ENCODE data around the gene KLHDC8B.
A peak's percentile ranks its signal among the peaks of the same experiment; 100 is the strongest.

KLHDC8B gene

DNA sequence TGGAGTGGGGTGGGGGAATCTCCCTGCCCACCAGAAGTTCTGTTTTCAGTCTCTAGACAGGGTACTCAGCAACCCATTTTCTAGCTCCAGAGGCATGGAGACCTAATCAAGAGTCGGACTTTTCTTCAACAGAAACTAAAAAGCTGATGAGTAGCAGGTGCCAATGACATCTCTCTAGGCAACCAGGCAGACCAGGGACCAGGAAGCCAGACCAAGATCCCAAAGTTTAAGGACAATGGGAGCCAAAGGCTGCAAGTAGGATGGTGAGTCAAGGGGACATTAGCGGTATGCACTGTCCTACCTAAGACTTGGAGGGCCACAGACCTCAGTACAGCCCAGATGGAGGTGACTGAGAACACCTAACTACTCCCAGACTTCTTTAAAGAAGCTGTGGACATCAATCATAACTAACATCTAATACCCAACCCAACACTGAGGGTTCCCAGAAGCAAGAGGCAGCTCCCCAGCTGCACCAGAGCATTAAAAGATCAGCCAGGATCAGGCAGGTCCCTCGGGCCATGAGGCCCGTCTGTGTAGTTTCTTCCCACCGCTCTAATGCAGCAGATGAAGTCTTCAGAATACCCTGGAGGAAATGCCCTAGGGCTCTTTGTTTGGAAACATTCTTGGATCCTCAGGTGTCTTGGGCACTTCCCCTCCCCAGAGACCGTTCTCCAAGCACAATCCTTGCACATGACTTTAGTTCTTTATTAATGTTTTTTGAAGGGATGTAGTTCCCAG lies 6.2 kb upstream of the KLHDC8B start:
- H3K4me3 ChIP-seq (ENCODE audit: control insufficient read depth in 1 of 7, extremely low read depth in 1 of 7, insufficient read depth in 4 of 7, low read depth in 2 of 7, low read length in 6 of 7): peak overlapping the region; percentile 59 to 93 (median 82)
- ChIA-PET POLR2A (interaction anchor here (0.9 kb wide), 1 partner anchor 144 kb away, joined by 4 read pairs; the partner anchor contains the start of gene NDUFAF3), CTCF (interaction anchor here (1.0 to 1.5 kb wide), 2 partner anchors 10 to 137 kb away, joined by 3 to 4 read pairs; no protein-coding TSS in a partner anchor)
- H3K27me3 ChIP-seq (replicated peaks in 2 of 5; ENCODE audit: control insufficient read depth in 4 of 5, insufficient read depth in 5 of 5, low read length in 4 of 5): no peaks in the 10 kb centered on the region
- peaks cover 0 to 3% (median 0%) of the 10 kb centered on the region in 5 experiments for H3K9me3 ChIP-seq (ENCODE audit: control extremely low read depth in 1 of 5, control insufficient read depth in 4 of 5, insufficient read depth in 2 of 5, low read depth in 1 of 5, low read length in 4 of 5)
- 65% methylated on average over 5 of the region's 6 CpGs for WGBS (ENCODE audit: insufficient coverage)
- no peak for DNase-seq
- peak overlapping the region in 1 of 2 experiments; percentile 84 for H3K27ac ChIP-seq (ENCODE audit: insufficient read depth in 1 of 2, low read depth in 1 of 2, low read length in 2 of 2, poor library complexity in 1 of 2, severe bottlenecking in 2 of 2)
- peaks cover 3 to 34% (median 20%) of the 10 kb centered on the region in 4 experiments for H3K36me3 ChIP-seq (ENCODE audit: control insufficient read depth in 4 of 4, insufficient read depth in 4 of 4, low read length in 3 of 4)
- H3K4me1 ChIP-seq (ENCODE audit: control extremely low read depth in 1 of 4, control insufficient read depth in 4 of 4, insufficient read depth in 4 of 4, low read length in 3 of 4): peaks cover 0 to 45% (median 41%) of the 10 kb centered on the region in 4 experiments

DNA sequence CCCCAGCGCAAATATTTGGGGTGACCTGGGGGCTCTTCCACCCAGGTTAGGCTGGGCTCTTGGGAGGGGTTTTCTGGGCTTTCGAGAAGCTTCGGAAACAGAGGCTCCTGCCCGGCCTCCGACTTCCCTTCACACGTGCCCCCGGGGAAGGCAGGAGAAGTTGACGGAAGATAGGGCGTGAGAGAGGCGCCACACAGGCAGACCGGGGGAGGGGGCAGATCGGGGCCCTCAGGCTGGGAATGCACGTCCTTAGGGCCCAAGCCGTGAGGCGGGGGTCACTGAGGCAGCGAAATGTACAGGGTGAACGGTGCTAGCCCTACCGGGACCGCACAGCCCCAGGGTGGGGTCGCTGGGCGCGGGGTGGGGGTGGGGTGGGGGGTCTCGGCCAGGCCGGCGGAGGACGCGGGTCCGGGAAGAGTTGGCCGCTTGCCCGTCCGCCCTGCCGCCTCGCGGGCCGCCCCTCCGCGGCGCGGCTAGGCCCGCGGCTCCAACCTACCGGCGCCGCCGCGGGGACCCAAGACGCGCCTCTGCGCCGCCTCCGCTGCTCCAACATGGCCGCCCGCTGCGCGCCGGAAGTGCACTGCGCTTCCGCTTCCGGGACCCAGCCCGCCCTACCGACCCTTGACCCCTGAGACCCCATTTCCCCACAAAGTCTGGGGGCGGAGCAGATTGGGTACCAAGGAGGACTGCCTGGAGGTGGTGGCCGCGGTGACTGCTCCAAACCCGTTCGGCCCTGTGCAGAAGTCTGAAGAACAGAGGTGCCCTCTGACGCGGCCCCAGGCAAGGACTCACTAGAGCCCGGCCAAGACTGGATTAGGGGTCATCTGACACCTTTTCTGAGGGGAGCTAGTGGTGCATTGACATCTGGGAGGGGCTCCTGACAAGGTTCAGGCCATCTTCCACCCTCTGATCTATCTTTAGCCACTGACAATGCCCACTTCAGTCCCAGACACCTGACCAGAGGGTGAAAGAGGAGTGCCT lies 5.3 kb upstream of the KLHDC8B start, which contains the start of gene CCDC71:
Gene CCDC71 (minus strand): TSS at position 561 of the 981 bp plus-strand sequence. CDS start 2,123 bp downstream, outside the sequence.
- WGBS (ENCODE audit: insufficient coverage): 14% methylated on average over 31 of the region's 69 CpGs
- Histone ChIP-seq H3K27ac (ENCODE audit: insufficient read depth in 1 of 2, low read depth in 1 of 2, low read length in 2 of 2, poor library complexity in 1 of 2, severe bottlenecking in 2 of 2) (peak within 1 kb of the TSS in 1 of 2 experiments; percentile 84), H3K4me1 (ENCODE audit: control extremely low read depth in 1 of 4, control insufficient read depth in 4 of 4, insufficient read depth in 4 of 4, low read length in 3 of 4) (peaks cover 0 to 53% (median 46%) of the 10 kb centered on the region in 4 experiments), H3K27me3 (replicated peaks in 2 of 5; ENCODE audit: control insufficient read depth in 4 of 5, insufficient read depth in 5 of 5, low read length in 4 of 5) (no peaks in the 10 kb centered on the region), H3K4me3 (ENCODE audit: control insufficient read depth in 1 of 7, extremely low read depth in 1 of 7, insufficient read depth in 4 of 7, low read depth in 2 of 7, low read length in 6 of 7) (peak within 1 kb of the TSS; percentile 59 to 93 (median 82)), H3K9me3 (ENCODE audit: control extremely low read depth in 1 of 5, control insufficient read depth in 4 of 5, insufficient read depth in 2 of 5, low read depth in 1 of 5, low read length in 4 of 5) (peaks cover 0 to 3% (median 0%) of the 10 kb centered on the region in 5 experiments), H3K36me3 (ENCODE audit: control insufficient read depth in 4 of 4, insufficient read depth in 4 of 4, low read length in 3 of 4) (peaks cover 3 to 32% (median 19%) of the 10 kb centered on the region in 4 experiments)
- POLR2A ChIA-PET: no interaction called here
- CTCF ChIA-PET: no interaction called here
- DNase-seq: peak; percentile 78 to 83 (median 83)

DNA sequence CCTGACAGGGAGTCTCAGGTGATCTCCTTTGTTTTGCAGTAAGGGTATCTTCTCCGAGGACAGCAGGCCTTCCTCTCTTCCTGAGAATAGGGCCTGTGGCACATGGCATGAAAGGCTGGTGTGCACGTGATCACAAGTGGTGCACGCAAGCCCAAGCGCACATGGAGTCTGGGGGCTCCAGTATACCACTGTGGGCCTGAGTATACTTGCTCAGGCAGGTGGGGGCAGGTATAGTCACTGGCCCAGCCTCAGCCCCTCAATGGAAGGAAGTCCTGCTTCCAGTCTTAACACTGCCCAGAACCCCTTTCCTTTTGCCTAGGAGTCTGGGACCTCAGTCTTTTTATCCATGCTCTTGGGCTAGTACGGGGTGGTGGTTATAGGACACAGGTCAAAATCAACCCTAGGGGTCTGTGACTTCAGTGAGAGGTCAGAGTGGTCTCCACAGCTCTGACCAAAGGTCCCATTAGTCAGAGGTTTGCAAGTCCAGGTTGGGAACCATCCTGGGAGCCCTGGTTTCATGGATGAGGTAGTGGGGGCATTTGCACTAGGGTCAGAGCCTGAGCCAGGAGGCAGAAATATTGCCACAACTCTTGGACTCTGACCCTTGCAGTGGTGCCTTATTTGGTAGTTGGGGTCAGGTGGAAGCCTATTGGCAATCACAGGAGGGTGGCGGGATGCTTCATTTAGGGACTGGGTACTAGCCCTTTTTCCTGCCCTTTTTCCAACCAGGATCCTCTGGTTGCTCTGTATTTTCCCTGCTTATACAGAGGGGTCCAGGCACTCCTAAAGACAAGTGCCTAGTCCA lies 4.4 kb upstream of the KLHDC8B start:
- Histone ChIP-seq H3K27me3 (replicated peaks in 2 of 5; ENCODE audit: control insufficient read depth in 4 of 5, insufficient read depth in 5 of 5, low read length in 4 of 5) (no peaks in the 10 kb centered on the region), H3K27ac (ENCODE audit: insufficient read depth in 1 of 2, low read depth in 1 of 2, low read length in 2 of 2, poor library complexity in 1 of 2, severe bottlenecking in 2 of 2) (peak overlapping the region in 1 of 2 experiments; percentile 84), H3K4me1 (ENCODE audit: control extremely low read depth in 1 of 4, control insufficient read depth in 4 of 4, insufficient read depth in 4 of 4, low read length in 3 of 4) (peaks cover 0 to 55% (median 45%) of the 10 kb centered on the region in 4 experiments), H3K36me3 (ENCODE audit: control insufficient read depth in 4 of 4, insufficient read depth in 4 of 4, low read length in 3 of 4) (peaks cover 3 to 23% (median 16%) of the 10 kb centered on the region in 4 experiments), H3K9me3 (ENCODE audit: control extremely low read depth in 1 of 5, control insufficient read depth in 4 of 5, insufficient read depth in 2 of 5, low read depth in 1 of 5, low read length in 4 of 5) (peaks cover 0 to 3% (median 0%) of the 10 kb centered on the region in 5 experiments), H3K4me3 (ENCODE audit: control insufficient read depth in 1 of 7, extremely low read depth in 1 of 7, insufficient read depth in 4 of 7, low read depth in 2 of 7, low read length in 6 of 7) (peak overlapping the region in 6 of 7 experiments; percentile 71 to 93 (median 83))
- POLR2A ChIA-PET: no interaction called here
- CTCF ChIA-PET: interaction anchor here (0.5 kb wide), 1 partner anchor 657 kb away, joined by 3 read pairs; no protein-coding TSS in a partner anchor
- no peak for DNase-seq
- WGBS (ENCODE audit: insufficient coverage): 93% methylated on average over 5 of the region's 6 CpGs

- WGBS (ENCODE audit: insufficient coverage): 0% methylated on average over 1 of the region's 1 CpG
- peaks cover 0 to 3% (median 0%) of the 10 kb centered on the region in 5 experiments for H3K9me3 ChIP-seq (ENCODE audit: control extremely low read depth in 1 of 5, control insufficient read depth in 4 of 5, insufficient read depth in 2 of 5, low read depth in 1 of 5, low read length in 4 of 5)
- H3K27ac ChIP-seq (ENCODE audit: insufficient read depth in 1 of 2, low read depth in 1 of 2, low read length in 2 of 2, poor library complexity in 1 of 2, severe bottlenecking in 2 of 2): peak overlapping the region in 1 of 2 experiments; percentile 72
- peaks cover 0 to 54% (median 38%) of the 10 kb centered on the region in 4 experiments for H3K4me1 ChIP-seq (ENCODE audit: control extremely low read depth in 1 of 4, control insufficient read depth in 4 of 4, insufficient read depth in 4 of 4, low read length in 3 of 4)
- H3K36me3 ChIP-seq (ENCODE audit: control insufficient read depth in 4 of 4, insufficient read depth in 4 of 4, low read length in 3 of 4): peaks cover 0 to 14% (median 8%) of the 10 kb centered on the region in 4 experiments
- CTCF ChIA-PET: interaction anchor here (0.7 to 3.2 kb wide), 20 partner anchors 8 to 278 kb away, joined by 3 to 21 read pairs (median 5); partner anchors contain the start of genes C3orf62, LAMB2, NDUFAF3 and USP19
- DNase-seq: no peak
- POLR2A ChIA-PET: interaction anchor here (0.6 kb wide), 1 partner anchor 22 kb away, joined by 4 read pairs; no protein-coding TSS in a partner anchor
- H3K4me3 ChIP-seq (ENCODE audit: control insufficient read depth in 1 of 7, extremely low read depth in 1 of 7, insufficient read depth in 4 of 7, low read depth in 2 of 7, low read length in 6 of 7): peak overlapping the region in 5 of 7 experiments; percentile 76 to 89 (median 80)
- H3K27me3 ChIP-seq (replicated peaks in 2 of 5; ENCODE audit: control insufficient read depth in 4 of 5, insufficient read depth in 5 of 5, low read length in 4 of 5): no peaks in the 10 kb centered on the region
Observed at GRCh38 chr3:49170744-49171118, 667 bp upstream of the KLHDC8B start.

DNA sequence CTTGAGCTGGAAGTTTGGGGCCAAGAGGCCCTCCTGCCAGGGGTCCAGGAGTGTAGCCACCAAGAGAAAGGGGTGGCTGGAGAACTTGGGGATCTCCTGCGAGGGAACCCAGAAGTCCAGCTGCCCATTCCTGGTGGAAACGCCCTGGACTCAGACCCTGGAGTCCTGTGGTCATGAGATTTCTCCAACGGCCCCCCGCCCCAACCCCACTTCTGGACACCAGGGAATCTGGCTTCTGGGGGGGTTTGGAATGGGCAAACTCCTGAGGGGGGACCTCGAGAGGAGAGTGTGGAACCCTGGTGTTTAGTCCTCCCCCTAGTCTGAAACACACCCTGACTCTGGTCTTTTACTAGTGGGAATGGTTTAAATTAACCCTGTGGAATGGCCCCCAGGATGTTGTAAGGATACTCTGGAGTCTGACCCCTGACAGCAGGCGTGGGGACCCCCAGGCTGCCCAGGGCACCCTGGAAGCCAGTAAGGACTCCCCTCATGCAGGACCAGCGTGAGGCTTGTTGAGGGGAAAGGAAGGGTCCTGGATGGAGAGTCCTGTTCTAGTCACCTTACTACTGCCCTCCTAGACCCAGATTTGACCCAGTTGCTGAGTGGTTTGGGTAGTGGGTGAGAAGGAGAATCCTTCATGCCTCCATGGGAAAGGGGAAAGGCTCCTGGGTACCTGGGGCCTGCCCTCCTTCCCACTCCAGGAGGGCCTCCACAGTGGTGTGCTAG lies 540 bp downstream of the KLHDC8B start:
- Histone ChIP-seq H3K27ac (ENCODE audit: insufficient read depth in 1 of 2, low read depth in 1 of 2, low read length in 2 of 2, poor library complexity in 1 of 2, severe bottlenecking in 2 of 2) (peak overlapping the region in 1 of 2 experiments; percentile 72), H3K9me3 (ENCODE audit: control extremely low read depth in 1 of 5, control insufficient read depth in 4 of 5, insufficient read depth in 2 of 5, low read depth in 1 of 5, low read length in 4 of 5) (no peaks in the 10 kb centered on the region), H3K4me1 (ENCODE audit: control extremely low read depth in 1 of 4, control insufficient read depth in 4 of 4, insufficient read depth in 4 of 4, low read length in 3 of 4) (peaks cover 0 to 44% (median 32%) of the 10 kb centered on the region in 4 experiments), H3K36me3 (ENCODE audit: control insufficient read depth in 4 of 4, insufficient read depth in 4 of 4, low read length in 3 of 4) (peaks cover 0 to 20% (median 8%) of the 10 kb centered on the region in 4 experiments), H3K4me3 (ENCODE audit: control insufficient read depth in 1 of 7, extremely low read depth in 1 of 7, insufficient read depth in 4 of 7, low read depth in 2 of 7, low read length in 6 of 7) (peak overlapping the region; percentile 59 to 89 (median 79)), H3K27me3 (replicated peaks in 2 of 5; ENCODE audit: control insufficient read depth in 4 of 5, insufficient read depth in 5 of 5, low read length in 4 of 5) (no peaks in the 10 kb centered on the region)
- no peak for DNase-seq
- WGBS (ENCODE audit: insufficient coverage): 31% methylated on average over 2 of the region's 7 CpGs
- ChIA-PET POLR2A (no interaction called here), CTCF (interaction anchor here (0.9 to 3.2 kb wide), 9 partner anchors 9 to 277 kb away, joined by 3 to 21 read pairs (median 5); partner anchors contain the start of genes C3orf62 and USP19)
